HG03575 (cell line): ENCODE measurements around the gene ROR1.

ENCODE experiments used
- ATAC-seq: cut with Tn5 transposase; IDR thresholded peaks from one replicate; pipeline ENCODE4 v1.9.1; 2021; ENCODE audit not compliant: unreplicated experiment, insufficient number of reproducible peaks, low FRiP score; ENCODE audit errors: extremely low read depth

The ROR1 gene

GRCh38 chr1:63975481-63975880 is 201.7 kb downstream of the ROR1 start:
- no peak for ATAC-seq

GRCh38 chr1:63976006-63976405 is 202.2 kb downstream of the ROR1 start:
- ATAC-seq: no peak

GRCh38 chr1:63977466-63977865 is 203.6 kb downstream of the ROR1 start:
- ATAC-seq: no peak

GRCh38 chr1:63980740-63981407 is 207.1 kb downstream of the ROR1 start:
- ATAC-seq: no peak

- no peak for ATAC-seq
Observed at GRCh38 chr1:63981408-63981773, 207.6 kb downstream of the ROR1 start.

- ATAC-seq: no peak
Observed at GRCh38 chr1:63982201-63982600, 208.4 kb downstream of the ROR1 start.

- ATAC-seq: no peak
Observed at GRCh38 chr1:63983391-63984256, 209.8 kb downstream of the ROR1 start.

- ATAC-seq: no peak
Observed at GRCh38 chr1:63984257-63984929, 210.6 kb downstream of the ROR1 start.

GRCh38 chr1:63984930-63985290 is 211.1 kb downstream of the ROR1 start:
- no peak for ATAC-seq

- ATAC-seq: no peak
Observed at GRCh38 chr1:63987014-63987627, 213.3 kb downstream of the ROR1 start.

GRCh38 chr1:63987628-63988024 is 213.8 kb downstream of the ROR1 start:
- ATAC-seq: no peak

GRCh38 chr1:63988941-63989340 is 215.1 kb downstream of the ROR1 start:
- ATAC-seq: no peak

GRCh38 chr1:63991685-63992084 is 217.9 kb downstream of the ROR1 start:
- ATAC-seq: no peak

GRCh38 chr1:64000021-64000420 is 226.2 kb downstream of the ROR1 start:
- ATAC-seq: no peak

GRCh38 chr1:64001038-64001437 is 227.2 kb downstream of the ROR1 start:
- ATAC-seq: no peak

- no peak for ATAC-seq
Observed at GRCh38 chr1:64004451-64005025, 230.7 kb downstream of the ROR1 start.

- no peak for ATAC-seq
Observed at GRCh38 chr1:64005801-64006200, 232.0 kb downstream of the ROR1 start.

GRCh38 chr1:64006276-64007051 is 232.6 kb downstream of the ROR1 start:
- ATAC-seq: no peak

- no peak for ATAC-seq
Observed at GRCh38 chr1:64010316-64010715, 236.5 kb downstream of the ROR1 start.
